AG04449 (cell line): ENCODE measurements around the gene TMEM223.

ENCODE experiments used
- CTCF ChIA-PET: fragments of 350-600 bp; formaldehyde crosslinking; extraction: SDS; loops from one replicate; lab custom pipeline; 2021; ENCODE audit warnings: antibody characterized with exemption; lab: Yijun Ruan, JAX
- POLR2A ChIA-PET: fragments of 400-600, 350-600 bp; formaldehyde crosslinking; extraction: SDS; loops from one replicate; lab custom pipeline; 2020; ENCODE audit warnings: antibody characterized with exemption, inconsistent platforms; lab: Yijun Ruan, JAX
- DNase-seq: peaks from one replicate; pipeline ENCODE4 v3.0.0-alpha.2; 2010; ENCODE audit warnings: low read depth, low spot score
- H3K4me3 ChIP-seq: 2 replicates; pipeline ENCODE4 v1.5.1; 2011; ENCODE audit warnings: low read depth, mild to moderate bottlenecking, control low read depth, low read length
- TF ChIP-seq, protein P1 (sequence below): IDR thresholded peaks from one replicate; pipeline ENCODE4 v1.5.1; 2011; ENCODE audit warnings: mild to moderate bottlenecking, moderate library complexity, low read length, control low read depth, inconsistent platforms; ENCODE audit not compliant: insufficient read depth; ENCODE audit errors: missing control alignments

TMEM223 gene

DNA sequence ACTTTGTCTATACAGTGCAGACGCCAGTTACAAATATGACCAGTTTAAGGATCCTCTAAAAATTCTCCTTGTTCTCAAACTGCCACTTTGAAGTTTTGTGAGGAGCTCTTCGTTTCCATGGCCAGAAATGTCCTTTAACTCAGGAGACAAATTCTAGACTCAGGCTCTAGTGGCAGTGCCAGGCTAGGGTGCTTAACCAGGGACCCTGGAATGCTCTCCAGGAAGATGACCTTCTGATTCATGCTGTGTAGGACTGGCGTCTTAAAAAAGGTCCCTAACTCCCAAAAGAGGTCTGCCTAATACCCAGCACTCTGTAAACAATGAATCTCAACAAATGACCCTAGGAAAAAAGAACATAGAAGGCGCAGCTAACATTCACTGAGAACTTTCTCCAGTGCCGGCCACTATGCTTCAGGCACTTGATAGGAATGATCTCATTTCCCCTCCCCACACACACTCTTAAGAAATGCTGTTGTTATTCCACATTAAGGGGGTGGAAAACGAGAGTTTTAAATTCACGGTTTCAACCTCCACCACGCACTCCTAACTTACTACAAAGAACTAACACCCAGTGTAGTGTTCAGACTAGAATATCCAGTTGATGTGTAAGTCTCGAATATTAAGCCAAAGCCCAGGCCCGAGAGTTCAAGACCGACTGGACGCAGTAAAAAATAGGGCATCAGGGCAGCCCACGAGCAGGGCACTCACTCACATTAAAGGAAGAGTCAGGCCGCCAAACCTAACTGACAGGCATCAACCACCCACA lies 12.7 kb upstream of the TMEM223 start:
- H3K4me3 ChIP-seq: peak overlapping the region; percentile 81
- ChIA-PET CTCF (interaction anchor here (0.6 to 5.7 kb wide), 4 partner anchors 9 to 25 kb away, joined by 3 to 49 read pairs (median 4); partner anchors contain the start of gene TMEM179B), POLR2A (interaction anchor here (0.7 to 1.6 kb wide), 12 partner anchors 8 to 262 kb away, joined by 3 to 7 read pairs (median 4); partner anchors contain the start of genes POLR2G and TMEM223)
- TF ChIP-seq, protein P1, sequence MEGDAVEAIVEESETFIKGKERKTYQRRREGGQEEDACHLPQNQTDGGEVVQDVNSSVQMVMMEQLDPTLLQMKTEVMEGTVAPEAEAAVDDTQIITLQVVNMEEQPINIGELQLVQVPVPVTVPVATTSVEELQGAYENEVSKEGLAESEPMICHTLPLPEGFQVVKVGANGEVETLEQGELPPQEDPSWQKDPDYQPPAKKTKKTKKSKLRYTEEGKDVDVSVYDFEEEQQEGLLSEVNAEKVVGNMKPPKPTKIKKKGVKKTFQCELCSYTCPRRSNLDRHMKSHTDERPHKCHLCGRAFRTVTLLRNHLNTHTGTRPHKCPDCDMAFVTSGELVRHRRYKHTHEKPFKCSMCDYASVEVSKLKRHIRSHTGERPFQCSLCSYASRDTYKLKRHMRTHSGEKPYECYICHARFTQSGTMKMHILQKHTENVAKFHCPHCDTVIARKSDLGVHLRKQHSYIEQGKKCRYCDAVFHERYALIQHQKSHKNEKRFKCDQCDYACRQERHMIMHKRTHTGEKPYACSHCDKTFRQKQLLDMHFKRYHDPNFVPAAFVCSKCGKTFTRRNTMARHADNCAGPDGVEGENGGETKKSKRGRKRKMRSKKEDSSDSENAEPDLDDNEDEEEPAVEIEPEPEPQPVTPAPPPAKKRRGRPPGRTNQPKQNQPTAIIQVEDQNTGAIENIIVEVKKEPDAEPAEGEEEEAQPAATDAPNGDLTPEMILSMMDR: no peak
- no peak for DNase-seq

DNA sequence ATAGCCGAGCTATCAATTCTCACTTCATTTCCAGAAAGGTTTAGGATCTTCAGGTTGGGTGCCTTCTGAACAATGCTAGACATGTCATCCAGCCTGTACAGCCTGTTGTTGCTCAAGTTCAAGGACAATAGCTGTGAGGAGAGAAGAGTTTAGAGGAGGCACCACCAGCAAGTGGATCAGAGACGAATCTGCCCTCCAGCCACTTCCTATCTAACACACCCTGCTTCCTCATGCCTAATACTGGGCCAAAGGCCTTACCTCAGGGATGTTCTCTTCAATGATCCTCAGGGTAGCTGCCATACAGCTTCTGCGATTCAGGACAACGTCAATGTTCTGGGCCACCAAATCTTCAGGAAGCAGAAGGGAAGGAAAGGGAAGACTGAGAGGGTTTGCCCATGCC lies 9.3 kb upstream of the TMEM223 start:
- POLR2A ChIA-PET: interaction anchor here (0.8 to 1.6 kb wide), 2 partner anchors 40 to 54 kb away, joined by 3 to 5 read pairs; no protein-coding TSS in a partner anchor
- DNase-seq: no peak
- TF ChIP-seq, protein P1: no peak
- CTCF ChIA-PET: interaction anchor here (0.5 to 5.7 kb wide), 3 partner anchors 11 to 344 kb away, joined by 3 to 49 read pairs (median 11); partner anchors contain the start of gene TMEM179B
- no peak overlapping the region for H3K4me3 ChIP-seq

DNA sequence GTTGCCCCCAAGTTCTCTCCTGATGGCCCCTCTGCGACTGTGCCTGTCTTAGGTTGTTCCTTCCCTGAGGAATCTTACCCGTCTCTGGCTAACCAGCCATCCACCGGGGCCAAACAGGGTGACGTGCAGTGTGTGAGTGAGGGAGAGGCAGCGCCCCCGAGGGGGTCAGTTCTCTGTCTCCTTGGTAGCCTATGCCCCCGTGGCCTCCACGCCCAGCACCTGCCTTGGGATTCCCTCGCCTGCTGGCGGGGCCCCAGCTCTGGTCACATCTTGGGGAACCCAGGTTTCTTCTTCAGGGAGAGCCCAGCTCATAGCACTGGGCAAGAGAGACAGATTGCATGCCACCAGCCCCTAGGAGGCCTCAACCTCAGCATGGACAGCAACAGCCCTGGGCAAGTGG lies 7.7 kb upstream of the TMEM223 start:
- no peak for DNase-seq
- POLR2A ChIA-PET: interaction anchor here (1.6 kb wide), 1 partner anchor 9 kb away, joined by 3 read pairs; no protein-coding TSS in a partner anchor

DNA sequence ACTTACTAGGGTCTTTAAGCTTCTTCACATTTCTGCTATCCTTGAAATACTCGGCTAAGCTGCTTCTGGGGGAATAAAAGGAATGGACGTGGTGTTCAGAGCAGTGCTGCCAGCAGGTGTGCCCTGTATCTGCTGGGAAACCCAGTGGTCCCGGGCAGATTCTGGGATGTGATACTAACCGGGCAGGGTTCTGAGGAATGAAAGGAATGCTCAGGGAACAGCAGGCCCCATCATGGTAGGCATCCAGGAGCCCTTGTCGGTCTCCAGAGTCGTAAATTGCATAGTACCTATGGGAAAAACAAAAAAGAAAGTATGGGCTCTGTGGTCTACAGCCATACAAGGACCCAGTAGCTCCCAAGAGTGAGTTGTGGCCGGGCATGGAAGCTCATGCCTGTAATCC lies 4.5 kb upstream of the TMEM223 start:
- TF ChIP-seq, protein P1: no peak
- DNase-seq: no peak
- CTCF ChIA-PET: interaction anchor here (0.6 to 4.8 kb wide), 3 partner anchors 8 to 65 kb away, joined by 4 to 36 read pairs (median 6); partner anchors contain the start of gene TMEM179B
- POLR2A ChIA-PET: interaction anchor here (0.7 to 1.7 kb wide), 2 partner anchors 8 to 9 kb away, joined by 3 to 5 read pairs; partner anchors contain the start of gene TMEM179B
- H3K4me3 ChIP-seq: no peak overlapping the region

More for the DNA sequence above, 7.7 kb upstream of the TMEM223 start:
- H3K4me3 ChIP-seq: no peak overlapping the region
- CTCF ChIA-PET: interaction anchor here (5.7 kb wide), 1 partner anchor 13 kb away, joined by 49 read pairs; the partner anchor contains the start of gene TMEM179B
- TF ChIP-seq, protein P1: no peak

DNA sequence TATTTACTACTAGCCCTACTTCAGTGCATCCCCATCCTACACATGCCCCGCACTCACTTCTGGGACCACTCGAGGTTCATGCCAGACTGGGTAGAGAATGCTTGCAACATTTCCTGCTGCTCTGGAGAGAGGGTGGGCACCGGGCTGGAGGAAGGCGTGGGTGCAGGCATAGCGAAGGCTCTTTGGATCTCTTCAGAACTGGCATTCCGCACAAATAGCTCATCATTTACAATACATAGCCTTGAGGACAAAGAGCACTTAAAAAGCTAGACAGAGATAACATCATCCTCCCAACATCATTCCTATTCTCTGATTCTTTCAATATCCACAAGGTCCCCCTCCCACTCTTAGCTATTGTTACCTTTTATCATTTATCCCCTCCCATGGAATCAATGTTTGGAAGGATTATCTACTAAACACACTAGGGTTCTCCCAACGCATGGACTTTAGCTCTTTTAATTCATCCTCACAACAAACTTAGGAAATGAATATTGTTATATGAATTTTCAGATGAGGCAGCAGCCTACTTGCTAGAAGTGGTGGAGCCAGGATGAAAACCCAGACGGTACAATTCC lies 2.5 kb upstream of the TMEM223 start:
- POLR2A ChIA-PET: interaction anchor here (0.6 to 1.6 kb wide), 4 partner anchors 9 to 47 kb away, joined by 3 to 4 read pairs (median 4); partner anchors contain the start of genes NXF1 and WDR74
- DNase-seq: no peak
- TF ChIP-seq, protein P1: no peak
- CTCF ChIA-PET: interaction anchor here (1.6 to 4.8 kb wide), 3 partner anchors 8 to 34 kb away, joined by 4 to 36 read pairs (median 6); partner anchors contain the start of gene TMEM179B
- no peak overlapping the region for H3K4me3 ChIP-seq
